Measurements from ENCODE around the gene PTPRK. TPM values are rescaled to one million over a fixed set of nuclear protein-coding genes. Genes with fewer than 3 reads are reported as not detected.
A peak's percentile ranks its signal among the peaks of the same experiment; 100 is the strongest.

Gene PTPRK
- total and polyA plus RNA-seq, 10 of the 15 experiments (the other 5 are each of a cell fraction or from before 2014, with no cell fraction given) = 0.23 to 1.9 (median 0.55) TPM

GRCh38 chr6:128241216-128241615 lies 279.2 kb downstream of the PTPRK start:
- TF ChIP-seq ZZZ3 (IDR thresholded peaks at IDR 0.05; ENCODE audit: control insufficient read depth, insufficient read length, low read depth) (no peak), ZBTB40 (IDR thresholded peaks at IDR 0.05; ENCODE audit: borderline replicate concordance) (no peak), CHD1 (IDR thresholded peaks at IDR 0.05; ENCODE audit: low read depth, low read length) (no peak)
- ATAC-seq (peak; percentile 67), DNase-seq (ENCODE audit: low read depth, low spot score) (no peak), FAIRE-seq (no peak)
- ChIA-PET RAD21 (ENCODE audit: unreplicated experiment) (no interaction called here), SMC1A (ENCODE audit: uncharacterized antibody, unreplicated experiment) (interaction anchor here (0.6 kb wide), 1 partner anchor 100 kb away, joined by 3 read pairs; no protein-coding TSS in a partner anchor), CTCF (interaction anchor here (0.7 kb wide), 1 partner anchor 188 kb away, joined by 3 read pairs; no protein-coding TSS in a partner anchor), POLR2A (no interaction called here)
- Histone ChIP-seq H3K27me3 (replicated peaks in 1 of 2; ENCODE audit: control insufficient read depth in 2 of 2, insufficient read depth in 2 of 2, low read length in 1 of 2) (no peaks in the 10 kb centered on the region), H3K4me1 (ENCODE audit: control insufficient read depth, insufficient read depth, low read length) (no peaks in the 10 kb centered on the region), H3K4me3 (no peak overlapping the region), H4K20me1 (ENCODE audit: control insufficient read depth, insufficient read depth) (no peaks in the 10 kb centered on the region), H3K4me2 (ENCODE audit: control insufficient read depth, insufficient read depth) (no peak overlapping the region), H2AFZ (ENCODE audit: control insufficient read depth, low read depth, low read length) (peak overlapping the region; percentile 6; the same call in 1 of the 2 replicates), H3K79me2 (ENCODE audit: control insufficient read depth, insufficient read depth, low read length) (no peaks in the 10 kb centered on the region), H3K9ac (ENCODE audit: control insufficient read depth, insufficient read depth, low read length) (no peak overlapping the region), H3K36me3 (ENCODE audit: control insufficient read depth in 2 of 2, insufficient read depth in 2 of 2, low read length in 1 of 2) (no peaks in the 10 kb centered on the region), H3K9me3 (replicated peaks; ENCODE audit: control insufficient read depth, insufficient read depth, low read length) (no peaks in the 10 kb centered on the region), H3K27ac (ENCODE audit: control insufficient read depth, insufficient read depth) (no peak overlapping the region)
- BruUV-seq (replicated peaks) = no TSS peak
- 43% methylated on average over 3 of the region's 3 CpGs for WGBS (ENCODE audit: insufficient coverage, insufficient replicate concordance, low lambda C conversion rate, missing lambda C conversion rate)
- intact Hi-C loops (cut with micrococcal nuclease; ENCODE audit: unreplicated experiment) (no loop called here), in situ Hi-C loops (cut with MboI) (no loop called here)

Measured in GM12878 (cell line).